Caco-2 (cell line): ENCODE measurements around the gene PRR5. TPM values are rescaled to one million over a fixed set of nuclear protein-coding genes. Genes with fewer than 3 reads are reported as not detected.

Experiments
- BruUV-seq: library from RNA; stranded (reverse); fragments of 400-500 nt; replicated peaks from 2 replicates; lab custom pipeline; 2021; lab: Mats Ljungman, UMichigan
- CTCF ChIA-PET: fragments of 300-600 bp; sonication (Branson Sonifier 250); formaldehyde crosslinking; loops from one replicate; lab custom pipeline; 2022; ENCODE audit warnings: antibody characterized with exemption; lab: Charles Lee
- POLR2A ChIA-PET: fragments of 300-600 bp; sonication (Branson Sonifier 250); formaldehyde crosslinking; loops from one replicate; lab custom pipeline; 2022; ENCODE audit warnings: antibody characterized with exemption; lab: Charles Lee
- DNase-seq, 2 experiments: peaks; one replicate each; pipeline versions ENCODE4 v3.0.0 to v3.0.0-alpha.2; 2020 to 2022
- H3K27me3 ChIP-seq: replicated peaks from 2 replicates; pipeline ENCODE4 v1.6.0; 2011; ENCODE audit warnings: low read length; ENCODE audit not compliant: control insufficient read depth, insufficient read depth
- H3K36me3 ChIP-seq: 2 replicates; pipeline ENCODE4 v1.5.1; 2011; ENCODE audit warnings: low read length; ENCODE audit not compliant: control insufficient read depth, insufficient read depth
- H3K4me1 ChIP-seq: fragments of 250-450 bp; sonication (Bioruptor Pico); 2 replicates; pipeline ENCODE4 v1.5.1; 2020; ENCODE audit warnings: mild to moderate bottlenecking
- H3K4me3 ChIP-seq: 2 replicates; pipeline ENCODE4 v1.5.1; 2011; ENCODE audit warnings: low read depth, mild to moderate bottlenecking, control low read depth, low read length
- H3K9me3 ChIP-seq: fragments of 250-450 bp; sonication (Bioruptor Pico); 2 replicates; pipeline ENCODE4 v1.5.1; 2020; ENCODE audit warnings: mild to moderate bottlenecking, moderate library complexity
- H3K27ac Mint-ChIP-seq: one replicate; pipeline ENCODE4 v1.8.0; 2022; ENCODE audit warnings: mixed read lengths; ENCODE audit not compliant: unreplicated experiment
- H3K27me3 Mint-ChIP-seq: one replicate; pipeline ENCODE4 v1.8.0; 2022; ENCODE audit warnings: mixed read lengths; ENCODE audit not compliant: insufficient read depth, unreplicated experiment
- H3K36me3 Mint-ChIP-seq: one replicate; pipeline ENCODE4 v1.8.0; 2022; ENCODE audit warnings: mild to moderate bottlenecking, mixed read lengths; ENCODE audit not compliant: insufficient read depth, unreplicated experiment
- H3K4me1 Mint-ChIP-seq: one replicate; pipeline ENCODE4 v1.8.0; 2022; ENCODE audit warnings: low read depth, mixed read lengths; ENCODE audit not compliant: unreplicated experiment
- H3K4me3 Mint-ChIP-seq: one replicate; pipeline ENCODE4 v1.8.0; 2022; ENCODE audit warnings: mild to moderate bottlenecking, moderate library complexity, mixed read lengths; ENCODE audit not compliant: unreplicated experiment
- H3K9me3 Mint-ChIP-seq: one replicate; pipeline ENCODE4 v1.8.0; 2022; ENCODE audit warnings: mixed read lengths; ENCODE audit not compliant: unreplicated experiment
- intact Hi-C: fragments of 100-400 bp; cut with micrococcal nuclease; formaldehyde crosslinking; loops from one replicate; pipeline ENCODE4 v1.10.0; 2022; ENCODE audit not compliant: unreplicated experiment
- total RNA-seq: library from RNA; stranded (reverse); gene quantifications from 2 replicates; pipeline ENCODE4 v1.2.3, GENCODE V29; 2022
- TF ChIP-seq, protein P1 (sequence below), 2 experiments: fragments of 200-600 bp in 1 of 2; IDR thresholded peaks; 1 replicate in 1 of 2; 2 replicates in 1 of 2; pipeline versions ENCODE4 v1.5.1 to v1.8.0; 2011 to 2022; ENCODE audit warnings: antibody characterized with exemption in 1 of 2, control low read depth in 1 of 2, inconsistent platforms in 1 of 2, low read depth in 1 of 2, low read length in 1 of 2, mild to moderate bottlenecking in 1 of 2, moderate library complexity in 1 of 2; ENCODE audit not compliant: insufficient read depth in 1 of 2, severe bottlenecking in 1 of 2, unreplicated experiment in 1 of 2

Gene PRR5
- total RNA-seq, 1 experiment from 2014 or later: 82.8 TPM

- intact Hi-C loops: no loop called here
- peaks cover 3% of the 10 kb centered on the region for H3K36me3 ChIP-seq
- ChIA-PET POLR2A (no interaction called here), CTCF (no interaction called here)
- no peaks in the 10 kb centered on the region for H3K4me1 Mint-ChIP-seq
- peaks cover 28% of the 10 kb centered on the region for H3K4me1 ChIP-seq
- no peaks in the 10 kb centered on the region for H3K9me3 ChIP-seq
- no peaks in the 10 kb centered on the region for H3K9me3 Mint-ChIP-seq
- H3K27me3 Mint-ChIP-seq: no peaks in the 10 kb centered on the region
- H3K4me3 Mint-ChIP-seq: no peak overlapping the region
- H3K36me3 Mint-ChIP-seq: peaks cover 82% of the 10 kb centered on the region
- DNase-seq: no peak
- TF ChIP-seq, protein P1, sequence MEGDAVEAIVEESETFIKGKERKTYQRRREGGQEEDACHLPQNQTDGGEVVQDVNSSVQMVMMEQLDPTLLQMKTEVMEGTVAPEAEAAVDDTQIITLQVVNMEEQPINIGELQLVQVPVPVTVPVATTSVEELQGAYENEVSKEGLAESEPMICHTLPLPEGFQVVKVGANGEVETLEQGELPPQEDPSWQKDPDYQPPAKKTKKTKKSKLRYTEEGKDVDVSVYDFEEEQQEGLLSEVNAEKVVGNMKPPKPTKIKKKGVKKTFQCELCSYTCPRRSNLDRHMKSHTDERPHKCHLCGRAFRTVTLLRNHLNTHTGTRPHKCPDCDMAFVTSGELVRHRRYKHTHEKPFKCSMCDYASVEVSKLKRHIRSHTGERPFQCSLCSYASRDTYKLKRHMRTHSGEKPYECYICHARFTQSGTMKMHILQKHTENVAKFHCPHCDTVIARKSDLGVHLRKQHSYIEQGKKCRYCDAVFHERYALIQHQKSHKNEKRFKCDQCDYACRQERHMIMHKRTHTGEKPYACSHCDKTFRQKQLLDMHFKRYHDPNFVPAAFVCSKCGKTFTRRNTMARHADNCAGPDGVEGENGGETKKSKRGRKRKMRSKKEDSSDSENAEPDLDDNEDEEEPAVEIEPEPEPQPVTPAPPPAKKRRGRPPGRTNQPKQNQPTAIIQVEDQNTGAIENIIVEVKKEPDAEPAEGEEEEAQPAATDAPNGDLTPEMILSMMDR (IDR thresholded peaks at IDR 0.05; ENCODE audit: insufficient read depth in 1 of 2, low read depth in 1 of 2, low read length in 1 of 2, severe bottlenecking in 1 of 2, unreplicated experiment in 1 of 2): no peak
- H3K27ac Mint-ChIP-seq: no peak overlapping the region
- H3K27me3 ChIP-seq: no peaks in the 10 kb centered on the region
- no peak overlapping the region for H3K4me3 ChIP-seq
- no TSS peak for BruUV-seq
Observed at GRCh38 chr22:44730022-44730393, 28.0 kb downstream of the PRR5 start.

GRCh38 chr22:44730490-44731356, 28.7 kb downstream of the PRR5 start:
- no peak for DNase-seq
- TF ChIP-seq, protein P1 (IDR thresholded peaks at IDR 0.05; ENCODE audit: insufficient read depth in 1 of 2, low read depth in 1 of 2, low read length in 1 of 2, severe bottlenecking in 1 of 2, unreplicated experiment in 1 of 2): no peak
- peaks cover 82% of the 10 kb centered on the region for H3K36me3 Mint-ChIP-seq
- peaks cover 28% of the 10 kb centered on the region for H3K4me1 ChIP-seq
- ChIA-PET POLR2A (no interaction called here), CTCF (no interaction called here)
- H3K9me3 Mint-ChIP-seq: no peaks in the 10 kb centered on the region
- H3K27ac Mint-ChIP-seq: peak overlapping the region; percentile 36
- no peaks in the 10 kb centered on the region for H3K27me3 Mint-ChIP-seq
- peaks cover 3% of the 10 kb centered on the region for H3K36me3 ChIP-seq
- H3K4me3 Mint-ChIP-seq: no peak overlapping the region
- no peaks in the 10 kb centered on the region for H3K9me3 ChIP-seq
- H3K27me3 ChIP-seq: no peaks in the 10 kb centered on the region
- no peak overlapping the region for H3K4me3 ChIP-seq
- intact Hi-C loops: no loop called here
- peaks cover 1% of the 10 kb centered on the region for H3K4me1 Mint-ChIP-seq
- BruUV-seq: TSS peak; percentile 7

GRCh38 chr22:44731357-44731970, 29.5 kb downstream of the PRR5 start:
- POLR2A ChIA-PET: no interaction called here
- Histone ChIP-seq H3K36me3 (peaks cover 2% of the 10 kb centered on the region), H3K9me3 (no peaks in the 10 kb centered on the region), H3K4me3 (no peak overlapping the region), H3K27me3 (no peaks in the 10 kb centered on the region), H3K4me1 (peaks cover 28% of the 10 kb centered on the region)
- Mint-ChIP-seq H3K27ac (no peak overlapping the region), H3K9me3 (no peaks in the 10 kb centered on the region), H3K27me3 (no peaks in the 10 kb centered on the region), H3K36me3 (peaks cover 85% of the 10 kb centered on the region), H3K4me3 (no peak overlapping the region), H3K4me1 (peaks cover 7% of the 10 kb centered on the region)
- intact Hi-C loops: no loop called here
- TF ChIP-seq, protein P1 (IDR thresholded peaks at IDR 0.05; ENCODE audit: insufficient read depth in 1 of 2, low read depth in 1 of 2, low read length in 1 of 2, severe bottlenecking in 1 of 2, unreplicated experiment in 1 of 2): no peak
- no TSS peak for BruUV-seq
- CTCF ChIA-PET: no interaction called here
- DNase-seq: no peak
